Heart left ventricle (tissue), 16 donors: ENCODE data around the gene SLC7A6OS. TPM values are rescaled to one million over a fixed set of nuclear protein-coding genes. Genes with fewer than 3 reads are reported as not detected.

ENCODE experiments used
- ATAC-seq, 4 donors: fragments of 200-7000 bp; cut with Tn5 transposase; one replicate each; pipeline ENCODE4 v1.9.1; 2020 to 2022; ENCODE audit warnings: moderate library complexity in 4 of 4, mild to moderate bottlenecking in 3 of 4, moderate number of reproducible peaks in 1 of 4
- DNase-seq, 5 donors: peaks; one replicate each; pipeline ENCODE4 v3.0.0-alpha.2; 2020
- H3K27ac ChIP-seq, 12 donors: fragments of 200-600 bp; sonication (generic) in 4 of 12; one replicate each; pipeline versions ENCODE4 v1.5.0 to v1.8.0; 2016 to 2022; ENCODE audit warnings: mild to moderate bottlenecking in 2 of 12
- H3K27me3 ChIP-seq, 9 donors: fragments of 200-600 bp; sonication (generic) in 2 of 9; one replicate each; pipeline versions ENCODE4 v1.5.1 to v1.8.0; 2016 to 2022; ENCODE audit warnings: mild to moderate bottlenecking in 3 of 9
- H3K36me3 ChIP-seq, 9 donors: fragments of 200-600 bp; sonication (generic) in 2 of 9; one replicate each; pipeline versions ENCODE4 v1.5.0 to v1.8.0; 2018 to 2022; ENCODE audit warnings: mild to moderate bottlenecking in 2 of 9
- H3K4me1 ChIP-seq, 12 donors: fragments of 200-600 bp; sonication (generic) in 4 of 12; one replicate each; pipeline versions ENCODE4 v1.5.0 to v1.8.0; 2016 to 2022; ENCODE audit warnings: mild to moderate bottlenecking in 3 of 12
- H3K4me3 ChIP-seq, 12 donors: fragments of 200-600 bp; sonication (generic) in 4 of 12; one replicate each; pipeline versions ENCODE4 v1.5.0 to v1.8.0; 2017 to 2022; ENCODE audit warnings: mild to moderate bottlenecking in 9 of 12, moderate library complexity in 4 of 12
- H3K9me3 ChIP-seq, 12 donors: fragments of 200-600 bp; sonication (generic) in 4 of 12; one replicate each; pipeline versions ENCODE4 v1.5.0 to v1.8.0; 2016 to 2022; ENCODE audit warnings: mild to moderate bottlenecking in 1 of 12
- POLR2A ChIP-seq, 2 donors: fragments of 450-650 bp; IDR thresholded peaks; one replicate each; pipeline ENCODE4 v1.6.1; 2017; ENCODE audit warnings: antibody characterized with exemption in 2 of 2, mild to moderate bottlenecking in 2 of 2, moderate library complexity in 2 of 2
- WGBS, 4 donors: extraction: QIAGEN DNeasy Blood & Tissue Kit in 2 of 4; methylation state at CpG; one replicate each; pipeline versions ENCODE4 v1.1.5 to v1.1.7; 2013 to 2018; 5-methylcytosine and 5-hydroxymethylcytosine counted together
- intact Hi-C, 10 donors: fragments of 100-400 bp; cut with DNase I; formaldehyde crosslinking; loops; one replicate each; pipeline versions ENCODE4 v1.11.1 to v1.14.2; 2022
- polyA plus RNA-seq, 2 donors: library from polyadenylated mRNA; stranded (reverse); fragments of 200-250 nt; gene quantifications; one replicate each; pipeline ENCODE4 v1.2.3, GENCODE V29; 2013
- total RNA-seq, 9 donors: library from RNA; depleted of rRNA in 2 of 9; stranded (reverse); fragments of >200 nt in 2 of 9; fragmentation: NEBNext Ultra II Directional in 3 of 9; extraction: Animal tissue kit (Norgen Biotek cat#: 25700) in 3 of 9; gene quantifications; one replicate each; pipeline versions ENCODE4 v1.1.0 to v1.2.4, GENCODE V29; 2016 to 2023
- TF ChIP-seq, protein P1 (sequence below), 12 donors: fragments of 200-600 bp; sonication (generic) in 4 of 12; IDR thresholded peaks; one replicate each; pipeline versions ENCODE4 v1.5.0 to v1.8.0; 2018 to 2022; ENCODE audit warnings: antibody characterized with exemption in 12 of 12, mild to moderate bottlenecking in 5 of 12
- donor health status: ischemic (EF 13 %, LVEDD 7.1; RV severe dilation, severe dysfunction).
- donor health status: healthy with polysubstance abuse.
- donor health status: DM: no; HTN: yes; CAD: no.
- donor health status: DM: no; HTN: no; CAD: no.
- donor health status: ischemic (EF 25% LVEDD 6.9; RV normal size, moderate dysfunction).
- donor health status: ischemic (EF 25% LVEDD 5.7; RV mildly dilated, moderate dysfunction).
- donor health status: healthy.
- donor health status: DM: yes; HTN: yes; CAD: no.
- donor health status: ischemic (EF 35%, LVEDD 5.7; RV mildly dilated, moderate dysfunction).
- donor health status: nonischemic (EF 11% LVEDD 7.7; RV severe dilation, severe dysfunction).
- donor health status: DM: yes; HTN: yes; CAD: no.
- donor health status: PGD.
- donor health status: ischemic (EF 29% LVEDD 5.4; RV normal size, mild dysfunction).
- donor health status: nonischemic (EF 23%, LVEDD 6.1; RV moderate dilation, normal function).

SLC7A6OS gene
- total and polyA plus RNA-seq, 11 donors = 8.1 to 16.2 (median 10.0) TPM

DNA sequence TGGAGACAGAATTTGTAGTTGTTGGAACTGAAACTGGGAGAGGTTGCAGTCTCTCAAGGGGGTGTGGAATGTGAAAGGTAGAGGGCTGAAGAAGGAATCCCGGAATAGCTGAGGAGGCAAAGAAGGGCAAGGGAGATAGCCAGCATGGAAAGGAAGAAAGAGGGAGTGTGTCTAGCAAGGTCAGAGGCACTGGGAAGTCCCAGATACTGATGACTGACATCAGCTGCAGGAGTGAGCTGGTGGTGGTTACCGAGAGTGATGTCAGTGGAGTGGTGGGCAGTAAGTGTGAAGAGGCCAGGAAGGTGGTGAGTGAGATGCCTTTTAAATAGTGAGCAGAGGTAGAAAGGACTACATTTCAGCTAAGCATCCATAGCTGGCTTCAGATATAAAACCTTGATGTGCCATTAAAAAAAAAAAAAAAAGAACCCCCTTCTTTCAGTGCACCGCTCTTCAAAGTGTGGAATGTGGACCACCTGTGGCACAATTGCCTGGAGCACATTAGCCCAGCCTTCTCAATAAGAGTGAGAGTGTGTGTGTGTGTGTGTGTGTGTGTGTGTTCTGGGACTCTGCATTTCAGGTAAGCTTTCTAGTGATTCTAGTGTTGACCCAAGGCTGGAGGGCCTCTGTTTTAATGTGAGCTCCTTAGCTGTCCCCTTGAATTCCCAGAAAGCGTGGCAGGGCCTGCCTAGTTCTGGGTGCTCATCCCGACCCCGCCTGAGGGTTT is 8.6 kb upstream of the SLC7A6OS start:
- no peaks in the 10 kb centered on the region for H3K27me3 ChIP-seq
- H3K36me3 ChIP-seq = peaks cover 0 to 95% (median 74%) of the 10 kb centered on the region in 9 donors
- no peaks in the 10 kb centered on the region for H3K4me1 ChIP-seq
- DNase-seq (no peak), ATAC-seq (no peak)
- 89 to 94% (median 93%) methylated on average over 6 of the region's 6 CpGs for WGBS, 4 donors
- TF ChIP-seq, protein P1, sequence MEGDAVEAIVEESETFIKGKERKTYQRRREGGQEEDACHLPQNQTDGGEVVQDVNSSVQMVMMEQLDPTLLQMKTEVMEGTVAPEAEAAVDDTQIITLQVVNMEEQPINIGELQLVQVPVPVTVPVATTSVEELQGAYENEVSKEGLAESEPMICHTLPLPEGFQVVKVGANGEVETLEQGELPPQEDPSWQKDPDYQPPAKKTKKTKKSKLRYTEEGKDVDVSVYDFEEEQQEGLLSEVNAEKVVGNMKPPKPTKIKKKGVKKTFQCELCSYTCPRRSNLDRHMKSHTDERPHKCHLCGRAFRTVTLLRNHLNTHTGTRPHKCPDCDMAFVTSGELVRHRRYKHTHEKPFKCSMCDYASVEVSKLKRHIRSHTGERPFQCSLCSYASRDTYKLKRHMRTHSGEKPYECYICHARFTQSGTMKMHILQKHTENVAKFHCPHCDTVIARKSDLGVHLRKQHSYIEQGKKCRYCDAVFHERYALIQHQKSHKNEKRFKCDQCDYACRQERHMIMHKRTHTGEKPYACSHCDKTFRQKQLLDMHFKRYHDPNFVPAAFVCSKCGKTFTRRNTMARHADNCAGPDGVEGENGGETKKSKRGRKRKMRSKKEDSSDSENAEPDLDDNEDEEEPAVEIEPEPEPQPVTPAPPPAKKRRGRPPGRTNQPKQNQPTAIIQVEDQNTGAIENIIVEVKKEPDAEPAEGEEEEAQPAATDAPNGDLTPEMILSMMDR (IDR thresholded peaks at IDR 0.05) = no peak
- no peak for TF ChIP-seq POLR2A (IDR thresholded peaks at IDR 0.05)
- H3K4me3 ChIP-seq = no peak overlapping the region
- no peak overlapping the region for H3K27ac ChIP-seq
- H3K9me3 ChIP-seq = no peaks in the 10 kb centered on the region
- intact Hi-C loops = no loop called here

DNA sequence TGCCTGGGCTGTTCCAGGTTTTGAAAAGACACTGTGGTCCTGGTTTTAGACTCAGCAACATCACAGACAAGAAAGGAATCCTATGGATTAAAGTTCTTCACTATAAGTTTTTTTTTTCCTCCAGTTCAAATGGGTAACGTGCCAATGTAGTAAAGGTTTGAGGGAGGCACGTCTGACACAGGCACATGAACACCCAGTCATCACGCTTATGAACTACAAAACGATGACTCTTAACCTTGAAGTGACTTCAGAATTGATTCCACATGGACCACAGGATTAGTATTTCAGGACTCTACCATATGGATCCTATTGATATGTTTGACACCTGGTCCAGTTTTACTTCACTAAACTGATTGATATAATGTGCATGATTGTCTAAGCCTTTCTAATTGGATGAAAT is 2.4 kb upstream of the SLC7A6OS start:
- Histone ChIP-seq H3K4me1 (peaks cover 6 to 37% (median 26%) of the 10 kb centered on the region in 12 donors), H3K36me3 (peaks cover 0 to 71% (median 44%) of the 10 kb centered on the region in 9 donors), H3K4me3 (no peak overlapping the region), H3K27ac (no peak overlapping the region), H3K27me3 (no peaks in the 10 kb centered on the region), H3K9me3 (no peaks in the 10 kb centered on the region)
- DNase-seq (no peak), ATAC-seq (no peak)
- WGBS, 4 donors = 81 to 87% (median 82%) methylated on average over 4 of the region's 4 CpGs
- TF ChIP-seq, protein P1 (IDR thresholded peaks at IDR 0.05) = no peak
- TF ChIP-seq POLR2A (IDR thresholded peaks at IDR 0.05) = no peak
- intact Hi-C loops = loop anchor here in 9 of 10 donors (5.0 kb wide), 2 partner anchors 51 to 66 kb away; partner anchors contain the start of genes SLC7A6 (in 7 of the 9) and PLA2G15 (in 3 of the 9)

DNA sequence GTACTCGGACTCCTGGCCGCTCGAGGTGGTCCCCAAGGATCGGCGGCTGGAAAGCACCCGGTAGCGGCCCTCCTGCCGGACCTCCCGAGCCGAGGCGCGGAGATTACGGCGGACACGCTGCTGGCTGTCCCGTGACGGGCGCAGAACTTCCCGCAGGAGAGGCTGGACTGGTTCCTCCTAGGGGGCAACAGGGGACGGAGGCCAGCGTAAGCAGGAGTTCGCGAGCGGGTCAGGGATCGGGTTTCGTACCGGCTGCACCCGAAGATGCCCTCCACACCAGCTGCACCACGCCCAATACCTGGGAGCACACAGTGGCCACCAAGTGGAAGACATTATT is 341 bp downstream of the SLC7A6OS start:
- Histone ChIP-seq H3K9me3 (no peaks in the 10 kb centered on the region), H3K27me3 (no peaks in the 10 kb centered on the region), H3K4me1 (peaks cover 6 to 37% (median 26%) of the 10 kb centered on the region in 12 donors), H3K27ac (peak overlapping the region; percentile 15 to 95 (median 83)), H3K4me3 (peak overlapping the region; percentile 69 to 98 (median 89)), H3K36me3 (peaks cover 0 to 71% (median 48%) of the 10 kb centered on the region in 9 donors)
- intact Hi-C loops = loop anchor here (1.0 to 5.0 kb wide), 4 partner anchors 46 to 63 kb away; partner anchors contain the start of genes SLC7A6 (in 9 of the 10) and PLA2G15 (in 3 of the 10)
- ATAC-seq (peak in 3 of 4 donors; percentile 45 to 46 (median 46)), DNase-seq (peak in 3 of 5 donors; percentile 27 to 68 (median 42))
- TF ChIP-seq, protein P1 (IDR thresholded peaks at IDR 0.05) = no peak
- no peak for TF ChIP-seq POLR2A (IDR thresholded peaks at IDR 0.05)
- 0% methylated on average over 6 to 29 of the region's 29 CpGs for WGBS, 4 donors

DNA sequence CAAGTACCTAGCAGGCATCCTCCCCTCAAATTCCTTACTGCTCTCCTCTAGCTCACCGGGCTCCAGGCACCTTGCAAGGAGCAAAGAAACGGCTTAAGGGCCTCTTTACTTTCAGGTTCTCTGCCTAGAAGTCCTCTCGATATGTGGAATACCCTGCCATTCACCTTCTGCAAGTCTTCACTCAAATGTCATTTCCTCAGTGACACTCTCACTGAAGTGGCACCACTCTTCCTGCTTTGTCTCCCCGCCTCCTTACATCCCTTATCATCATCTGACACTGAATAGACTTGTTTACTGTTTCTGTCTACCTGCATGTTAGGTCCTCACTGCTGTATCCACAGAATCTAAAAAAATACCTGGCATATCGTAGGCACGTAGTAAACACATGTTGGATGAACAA is 947 bp downstream of the SLC7A6OS start:
- Histone ChIP-seq H3K9me3 (no peaks in the 10 kb centered on the region), H3K4me3 (peak overlapping the region; percentile 69 to 98 (median 89)), H3K27ac (peak overlapping the region in 6 of 12 donors; percentile 83 to 95 (median 86)), H3K4me1 (peaks cover 6 to 37% (median 26%) of the 10 kb centered on the region in 12 donors), H3K27me3 (no peaks in the 10 kb centered on the region), H3K36me3 (peaks cover 0 to 71% (median 52%) of the 10 kb centered on the region in 9 donors)
- DNase-seq = no peak
- ATAC-seq = no peak
- 29 to 31% (median 30%) methylated on average over 6 of the region's 6 CpGs for WGBS, 4 donors
- TF ChIP-seq, protein P1 (IDR thresholded peaks at IDR 0.05) = no peak
- TF ChIP-seq POLR2A (IDR thresholded peaks at IDR 0.05) = no peak
- intact Hi-C loops = loop anchor here (1.0 to 5.0 kb wide), 4 partner anchors 45 to 62 kb away; partner anchors contain the start of genes SLC7A6 (in 9 of the 10) and PLA2G15 (in 3 of the 10)
